NCI-H446 treated with DMSO at 0.1 percent for 48 hours (cell line): ENCODE measurements around the gene RPL36A.

ENCODE experiments used
- DNase-seq: peaks from one replicate; lab custom pipeline; 2025; lab: John Stamatoyannopoulos, UW

The RPL36A gene

GRCh38 chrX:101442085-101442484 is 51.3 kb downstream of the RPL36A start:
- DNase-seq, result no peak
